NCI-H2171 (cell line): Measurements from ENCODE around the gene ARHGEF17.

Experiments
- DNase-seq: peaks from one replicate; lab custom pipeline; 2025; lab: John Stamatoyannopoulos, UW

Gene ARHGEF17

GRCh38 chr11:73333173-73333572, 25.1 kb downstream of the ARHGEF17 start:
- DNase-seq = no peak

- no peak for DNase-seq
These were observed 25.7 kb downstream of the ARHGEF17 start for GRCh38 chr11:73333640-73334383.

DNA sequence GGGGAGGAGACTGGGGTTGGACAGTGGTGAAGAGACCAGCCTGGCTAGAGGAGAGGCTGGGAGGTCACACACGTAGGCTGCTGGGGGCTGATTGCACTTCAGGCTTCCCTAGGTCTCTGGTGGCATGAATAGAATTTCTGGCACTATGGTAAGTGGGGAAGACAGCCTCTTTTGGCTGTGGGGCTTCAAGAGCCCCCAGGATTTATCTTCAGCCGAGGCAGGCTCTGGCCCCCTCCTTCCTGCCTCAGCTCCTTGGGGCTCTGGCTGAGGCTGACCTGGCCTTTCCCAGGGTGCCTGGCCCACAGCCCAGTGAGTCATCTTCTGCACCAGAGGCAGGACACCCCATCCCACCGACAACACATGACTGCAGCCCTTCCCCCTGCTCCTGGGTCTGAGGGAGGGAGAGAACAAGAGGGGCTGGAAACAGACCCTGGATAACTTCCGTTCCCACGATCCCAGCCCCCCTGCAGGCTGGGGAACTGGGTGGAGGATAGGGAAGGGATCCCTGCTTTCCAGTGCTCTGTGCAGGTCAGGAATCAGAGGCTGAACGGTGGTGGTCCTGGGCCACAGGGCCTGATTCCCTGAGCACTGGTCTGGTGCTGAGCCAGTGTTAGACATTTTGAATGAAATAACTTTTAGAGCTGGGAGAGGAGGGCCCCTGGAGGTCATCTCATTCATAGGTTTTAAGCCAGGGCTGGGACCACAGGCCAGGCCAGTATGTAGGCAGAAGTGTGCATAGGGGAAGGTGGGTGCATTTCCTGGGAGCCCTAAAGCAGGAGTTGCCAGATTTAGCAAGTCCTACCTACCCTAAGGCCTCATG, 26.5 kb downstream of the ARHGEF17 start:
- DNase-seq = no peak

DNA sequence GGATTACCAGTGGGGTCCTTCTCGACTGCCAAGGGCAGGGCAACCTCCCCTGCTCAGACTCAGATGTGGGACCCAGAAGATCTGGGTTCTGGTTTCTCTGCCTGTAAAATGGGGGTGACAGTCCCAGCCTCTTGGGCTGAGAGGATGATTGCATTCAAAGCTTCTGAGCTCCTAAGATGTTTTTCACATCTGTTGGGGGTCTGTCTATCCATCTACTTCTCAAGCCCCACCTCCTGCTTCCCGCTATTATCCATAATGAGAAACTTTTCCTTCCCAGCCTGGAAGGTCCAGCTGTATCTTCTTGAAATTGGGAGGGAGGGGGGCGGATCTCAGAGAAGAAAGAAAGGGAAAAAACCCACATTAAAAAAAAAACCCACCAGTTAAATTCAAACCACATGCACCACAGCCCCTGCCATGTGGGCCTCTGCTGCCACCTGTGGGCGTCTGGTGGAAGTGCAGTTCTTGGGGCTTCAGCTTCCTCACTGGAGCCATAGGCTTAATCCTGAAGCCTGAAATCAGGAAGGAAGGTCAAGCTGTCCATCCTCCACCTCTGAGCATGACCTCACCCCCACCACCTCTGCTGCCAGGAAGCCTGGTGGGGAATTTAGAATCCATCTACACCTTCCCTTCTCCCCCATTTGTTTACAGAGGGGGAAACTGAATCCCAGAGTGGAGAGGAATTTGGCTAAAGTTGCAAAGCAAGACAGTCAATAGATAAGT, 27.3 kb downstream of the ARHGEF17 start:
- DNase-seq = peak; percentile 61

DNA sequence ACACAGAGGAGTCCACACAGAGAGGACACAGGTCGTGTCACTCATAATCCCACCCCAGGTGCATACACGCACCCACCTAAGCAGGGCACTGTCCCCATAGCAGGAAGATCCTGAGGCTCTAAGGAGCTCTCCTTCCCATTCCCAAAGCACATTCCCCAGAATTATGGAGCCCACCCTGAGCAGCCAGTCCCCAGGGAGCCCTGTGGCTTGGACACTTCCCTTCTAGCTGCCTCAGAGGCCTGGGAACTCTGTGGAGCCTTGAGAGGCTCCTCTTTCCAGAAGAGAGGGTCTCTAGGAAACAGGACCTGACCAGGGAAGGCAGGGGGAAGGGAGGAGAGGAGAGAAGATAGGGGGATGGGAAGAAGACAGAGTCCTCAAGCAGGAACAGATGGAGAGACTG, 29.8 kb downstream of the ARHGEF17 start:
- DNase-seq = no peak

GRCh38 chr11:73338279-73338678, 30.2 kb downstream of the ARHGEF17 start:
- no peak for DNase-seq

DNA sequence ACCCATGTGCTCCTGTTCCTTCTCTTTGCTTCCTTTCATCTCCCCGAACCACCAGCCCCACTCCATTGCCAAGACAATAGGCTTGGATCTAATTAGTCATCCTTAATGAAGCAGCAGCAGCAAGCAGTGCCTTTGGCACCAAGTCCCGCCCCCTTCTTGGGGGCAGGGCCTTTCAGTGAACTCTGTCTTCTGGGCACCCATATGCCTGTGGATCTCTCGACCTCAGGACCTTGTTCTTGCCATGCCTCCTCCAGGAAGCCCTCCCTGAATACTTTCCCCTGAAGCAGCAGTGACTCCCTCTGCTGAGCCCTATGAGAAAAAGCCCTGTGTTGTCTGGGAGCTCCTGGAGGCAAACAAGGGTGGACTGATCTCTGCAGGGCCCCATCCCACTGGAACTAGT, 32.1 kb downstream of the ARHGEF17 start:
- no peak for DNase-seq

GRCh38 chr11:73342633-73343032, 34.6 kb downstream of the ARHGEF17 start:
- DNase-seq = no peak

DNA sequence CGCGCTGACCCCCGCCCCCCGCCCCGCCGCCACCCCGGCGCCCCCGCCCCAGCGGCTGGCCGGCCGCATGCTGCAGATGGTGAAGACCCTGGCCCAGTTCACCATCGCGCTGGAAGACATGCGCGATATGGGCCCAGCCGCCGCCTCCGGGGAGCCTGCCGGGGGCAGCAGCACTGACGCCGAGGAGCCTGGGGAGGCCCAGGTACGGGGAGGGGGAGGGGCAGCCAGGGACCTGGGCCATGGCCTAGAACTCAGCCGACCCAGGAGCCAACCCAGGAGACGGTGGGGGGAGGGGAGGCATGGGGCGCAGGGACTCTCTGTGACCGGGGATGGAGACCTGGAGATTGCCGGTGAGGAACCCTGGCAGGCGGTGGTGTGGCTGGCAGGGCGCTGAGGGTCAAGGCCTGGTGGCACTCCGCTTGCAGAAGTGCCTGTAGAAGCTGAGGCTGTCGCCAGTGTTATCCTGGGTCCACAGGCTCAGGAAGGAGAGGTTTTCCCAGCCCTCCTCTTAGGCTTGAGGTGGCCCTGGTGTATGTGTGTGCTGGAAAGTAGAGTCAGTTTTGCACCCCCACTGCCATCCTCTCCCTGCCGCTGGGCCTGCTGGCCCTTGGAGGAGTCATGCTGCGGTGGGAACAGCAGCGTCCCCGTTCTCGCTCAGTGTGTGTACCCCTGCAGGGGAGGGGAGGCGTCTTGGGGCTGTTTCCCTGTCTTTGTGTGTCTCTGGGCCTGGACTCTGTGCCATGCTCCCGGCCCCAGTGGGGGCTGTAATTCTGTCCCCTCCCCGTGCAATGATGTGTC, 35.2 kb downstream of the ARHGEF17 start:
- DNase-seq = no peak

GRCh38 chr11:73344191-73344607, 36.1 kb downstream of the ARHGEF17 start:
- DNase-seq = no peak

GRCh38 chr11:73345481-73346160, 37.5 kb downstream of the ARHGEF17 start:
- DNase-seq = no peak

DNA sequence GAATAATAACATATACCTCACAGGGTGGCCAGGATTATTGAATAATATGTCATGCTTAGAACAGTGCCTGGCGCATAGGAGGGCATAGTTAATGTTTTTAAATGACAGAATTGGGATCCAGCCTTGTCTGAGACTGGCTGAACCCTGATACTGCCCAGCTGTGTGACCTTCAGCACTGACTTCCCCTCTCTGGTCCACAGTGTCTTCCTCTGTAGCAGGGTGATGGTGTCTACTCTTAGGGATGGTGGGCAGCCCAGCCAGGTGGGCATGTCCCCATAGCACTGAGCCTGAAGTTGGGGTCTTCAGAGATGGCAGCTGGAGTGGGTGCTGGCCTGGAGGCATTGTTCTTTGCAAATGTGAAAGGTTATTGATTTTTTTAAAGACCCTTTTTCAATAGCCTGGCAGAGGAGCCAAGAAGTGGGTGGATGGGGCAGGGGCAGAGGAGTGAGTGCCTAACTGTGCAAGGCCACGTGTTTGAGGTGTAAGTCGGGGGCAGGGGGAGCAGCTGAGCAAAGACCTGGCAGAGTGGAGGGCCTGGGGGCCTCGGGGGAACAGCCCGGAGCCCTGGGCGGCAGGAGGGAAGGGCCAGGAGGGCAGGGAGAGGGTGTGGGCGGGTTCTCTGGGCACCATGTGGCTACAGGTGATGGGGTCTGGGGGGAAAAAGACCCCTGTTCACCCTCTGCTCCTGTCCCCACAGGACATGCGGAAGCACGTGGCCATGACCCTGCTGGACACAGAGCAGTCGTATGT, 38.3 kb downstream of the ARHGEF17 start:
- DNase-seq = no peak

- DNase-seq = no peak
These were observed 39.0 kb downstream of the ARHGEF17 start for GRCh38 chr11:73347067-73347466.

- no peak for DNase-seq
These were observed 40.8 kb downstream of the ARHGEF17 start for GRCh38 chr11:73348838-73349237.

GRCh38 chr11:73349633-73350032, 41.6 kb downstream of the ARHGEF17 start:
- no peak for DNase-seq

GRCh38 chr11:73350908-73351636, 43.0 kb downstream of the ARHGEF17 start:
- DNase-seq = peak; percentile 40

- no peak for DNase-seq
These were observed 45.3 kb downstream of the ARHGEF17 start for GRCh38 chr11:73353422-73353821.

DNA sequence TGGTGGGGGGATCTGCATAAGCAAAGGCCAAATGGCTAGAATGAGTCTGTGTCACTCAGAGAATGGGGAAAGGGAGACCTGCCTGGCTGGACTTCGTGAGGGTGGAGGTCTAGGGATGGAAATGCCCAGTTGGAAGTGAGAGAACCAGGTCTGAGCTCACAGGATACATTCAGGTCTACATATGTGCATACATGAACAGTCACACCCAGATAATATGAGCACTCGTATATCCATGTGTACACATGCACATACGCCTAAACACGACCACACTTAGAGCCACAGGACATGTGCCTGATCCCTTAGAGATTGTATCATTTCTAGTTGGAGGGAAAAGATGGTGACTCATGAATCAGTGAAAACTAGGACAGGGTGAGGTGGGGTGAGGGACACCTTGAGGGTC, 47.0 kb downstream of the ARHGEF17 start:
- no peak for DNase-seq

GRCh38 chr11:73356979-73357860, 49.1 kb downstream of the ARHGEF17 start:
- no peak for DNase-seq
